Lung (tissue), 12 donors: ENCODE results near the gene APLF. TPM values are rescaled to one million over a fixed set of nuclear protein-coding genes. Genes with fewer than 3 reads are reported as not detected.

ENCODE experiments used
- ATAC-seq: fragments of 200-7000 bp; cut with Tn5 transposase; one replicate; pipeline ENCODE4 v1.9.1; 2020; ENCODE audit warnings: moderate number of reproducible peaks; ENCODE audit not compliant: insufficient read depth, low FRiP score
- DNase-seq, 3 donors: peaks; one replicate each; pipeline ENCODE4 v3.0.0-alpha.2; 2013 to 2017
- H3K27ac ChIP-seq, 2 donors: one replicate each; pipeline ENCODE4 v1.5.1; 2013; ENCODE audit warnings: mild to moderate bottlenecking in 2 of 2, moderate library complexity in 2 of 2, control low read depth in 1 of 2, inconsistent platforms in 1 of 2, low read depth in 1 of 2, low read length in 1 of 2
- H3K27me3 ChIP-seq, 3 donors: one replicate each; pipeline ENCODE4 v1.5.1; 2013; ENCODE audit warnings: low read length in 2 of 3; ENCODE audit not compliant: control insufficient read depth in 3 of 3, insufficient read depth in 3 of 3
- H3K36me3 ChIP-seq, 4 donors: one replicate each; pipeline ENCODE4 v1.5.1; 2013; ENCODE audit warnings: low read length in 4 of 4, mild to moderate bottlenecking in 1 of 4, moderate library complexity in 1 of 4; ENCODE audit not compliant: control insufficient read depth in 4 of 4, insufficient read depth in 4 of 4
- H3K4me1 ChIP-seq, 5 donors: one replicate each; pipeline ENCODE4 v1.5.1; 2013; ENCODE audit warnings: low read length in 5 of 5, mild to moderate bottlenecking in 2 of 5, moderate library complexity in 1 of 5; ENCODE audit not compliant: control insufficient read depth in 5 of 5, insufficient read depth in 5 of 5
- H3K4me3 ChIP-seq: one replicate; pipeline ENCODE4 v1.5.1; 2013; ENCODE audit warnings: mild to moderate bottlenecking, control low read depth, moderate library complexity
- H3K9ac ChIP-seq, 2 donors: one replicate each; pipeline ENCODE4 v1.5.1; 2013; ENCODE audit warnings: low read length in 2 of 2, control low read depth in 1 of 2; ENCODE audit not compliant: insufficient read depth in 1 of 2
- H3K9me3 ChIP-seq, 4 donors: one replicate each; pipeline ENCODE4 v1.5.1; 2013; ENCODE audit warnings: low read length in 3 of 4, mild to moderate bottlenecking in 1 of 4, moderate library complexity in 1 of 4; ENCODE audit not compliant: control insufficient read depth in 4 of 4, insufficient read depth in 3 of 4
- WGBS, 2 donors: extraction: QIAGEN DNeasy Blood & Tissue Kit; methylation state at CpG; one replicate each; pipeline ENCODE4 v1.1.7; 2013; 5-methylcytosine and 5-hydroxymethylcytosine counted together
- polyA plus RNA-seq, 2 donors: library from polyadenylated mRNA; stranded (reverse); fragments of 200-250 nt; gene quantifications; one replicate each; pipeline ENCODE4 v1.2.1, GENCODE V29; 2013
- total RNA-seq, 2 donors: library from RNA; depleted of rRNA in 1 of 2; stranded (reverse); fragments of >200 nt in 1 of 2; gene quantifications; one replicate each; pipeline ENCODE4 v1.2.1, GENCODE V29; 2014 to 2021
- TF ChIP-seq, protein P1 (sequence below): IDR thresholded peaks from 2 replicates; pipeline ENCODE4 v1.5.1; 2012; ENCODE audit warnings: mild to moderate bottlenecking; ENCODE audit errors: control extremely low read depth, extremely low read depth
- donor health status: control.
- donor health status: control.
- donor health status: Bipolar disorder and iron deficiency.
- donor health status: healthy.
- donor health status: DM: yes; HTN: yes; CAD: no.

The APLF gene
- total and polyA plus RNA-seq, 4 donors, result 0.50 to 11.8 (median 2.3) TPM

- Histone ChIP-seq H3K9ac (no peak overlapping the region), H3K27ac (no peak overlapping the region), H3K4me1 (no peaks in the 10 kb centered on the region), H3K27me3 (no peaks in the 10 kb centered on the region), H3K36me3 (no peaks in the 10 kb centered on the region), H3K4me3 (no peak overlapping the region), H3K9me3 (no peaks in the 10 kb centered on the region)
- ATAC-seq, result no peak
- DNase-seq, result no peak
- TF ChIP-seq, protein P1, sequence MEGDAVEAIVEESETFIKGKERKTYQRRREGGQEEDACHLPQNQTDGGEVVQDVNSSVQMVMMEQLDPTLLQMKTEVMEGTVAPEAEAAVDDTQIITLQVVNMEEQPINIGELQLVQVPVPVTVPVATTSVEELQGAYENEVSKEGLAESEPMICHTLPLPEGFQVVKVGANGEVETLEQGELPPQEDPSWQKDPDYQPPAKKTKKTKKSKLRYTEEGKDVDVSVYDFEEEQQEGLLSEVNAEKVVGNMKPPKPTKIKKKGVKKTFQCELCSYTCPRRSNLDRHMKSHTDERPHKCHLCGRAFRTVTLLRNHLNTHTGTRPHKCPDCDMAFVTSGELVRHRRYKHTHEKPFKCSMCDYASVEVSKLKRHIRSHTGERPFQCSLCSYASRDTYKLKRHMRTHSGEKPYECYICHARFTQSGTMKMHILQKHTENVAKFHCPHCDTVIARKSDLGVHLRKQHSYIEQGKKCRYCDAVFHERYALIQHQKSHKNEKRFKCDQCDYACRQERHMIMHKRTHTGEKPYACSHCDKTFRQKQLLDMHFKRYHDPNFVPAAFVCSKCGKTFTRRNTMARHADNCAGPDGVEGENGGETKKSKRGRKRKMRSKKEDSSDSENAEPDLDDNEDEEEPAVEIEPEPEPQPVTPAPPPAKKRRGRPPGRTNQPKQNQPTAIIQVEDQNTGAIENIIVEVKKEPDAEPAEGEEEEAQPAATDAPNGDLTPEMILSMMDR, result no peak
- 94 to 95% methylated on average over 24 of the region's 24 CpGs for WGBS, 2 donors
Observed at GRCh38 chr2:68448671-68449653, 18.4 kb upstream of the APLF start.

GRCh38 chr2:68452158-68452900 is 15.1 kb upstream of the APLF start:
- WGBS, 2 donors, result 72 to 73% methylated on average over 5 of the region's 5 CpGs
- ATAC-seq, result no peak
- no peak overlapping the region for H3K27ac ChIP-seq

GRCh38 chr2:68453761-68454360 is 13.5 kb upstream of the APLF start:
- Histone ChIP-seq H3K9ac (no peak overlapping the region), H3K4me1 (no peaks in the 10 kb centered on the region), H3K27ac (no peak overlapping the region), H3K4me3 (no peak overlapping the region), H3K27me3 (no peaks in the 10 kb centered on the region), H3K36me3 (no peaks in the 10 kb centered on the region), H3K9me3 (no peaks in the 10 kb centered on the region)
- WGBS, 2 donors, result 70 to 71% methylated on average over 2 of the region's 2 CpGs
- no peak for ATAC-seq
- no peak for DNase-seq
- TF ChIP-seq, protein P1, result no peak

More at GRCh38 chr2:68452158-68452900, 15.1 kb upstream of the APLF start:
- H3K4me1 ChIP-seq, result no peaks in the 10 kb centered on the region
- no peaks in the 10 kb centered on the region for H3K27me3 ChIP-seq
- H3K36me3 ChIP-seq, result no peaks in the 10 kb centered on the region
- no peak overlapping the region for H3K9ac ChIP-seq
- H3K4me3 ChIP-seq, result no peak overlapping the region
- TF ChIP-seq, protein P1, result no peak
- no peak for DNase-seq
- H3K9me3 ChIP-seq, result no peaks in the 10 kb centered on the region
